Stimulated activated CD4-positive, alpha-beta T cell treated with anti-CD3 and anti-CD28 coated beads, Interleukin-4, amount 100 ng/mL, for 1 hour (primary cell): ENCODE results near the gene RYR2.
A peak's percentile ranks its signal among the peaks of the same experiment; 100 is the strongest.
"Not testable (repeated sequence)": the region's sequence is repeated elsewhere in the genome, so short reads cannot be mapped to it uniquely, and the experiment has no call there.

Source experiments
- DNase-seq: peaks from one replicate; pipeline ENCODE4 v3.0.0-alpha.2; 2020

The RYR2 gene

DNA sequence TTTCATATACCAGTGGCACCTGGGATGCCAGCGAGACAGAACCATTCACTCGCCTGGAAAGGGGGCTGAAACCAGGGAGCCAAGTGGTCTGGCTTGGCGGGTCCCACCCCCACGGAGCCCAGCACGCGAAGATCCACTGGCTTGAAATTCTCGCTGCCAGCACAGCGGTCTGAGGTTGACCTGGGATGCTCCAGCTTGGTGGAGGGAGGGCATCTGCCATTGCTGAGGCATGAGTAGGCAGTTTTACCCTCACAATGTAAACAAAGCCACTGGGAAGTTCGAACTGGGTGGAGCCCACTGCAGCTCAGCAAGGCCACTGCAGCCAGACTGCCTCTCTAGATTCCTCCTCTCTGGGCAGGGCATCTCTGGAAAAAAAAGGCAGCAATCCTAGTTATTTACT is 778.6 kb downstream of the RYR2 start:
- not testable (repeated sequence) for DNase-seq

DNA sequence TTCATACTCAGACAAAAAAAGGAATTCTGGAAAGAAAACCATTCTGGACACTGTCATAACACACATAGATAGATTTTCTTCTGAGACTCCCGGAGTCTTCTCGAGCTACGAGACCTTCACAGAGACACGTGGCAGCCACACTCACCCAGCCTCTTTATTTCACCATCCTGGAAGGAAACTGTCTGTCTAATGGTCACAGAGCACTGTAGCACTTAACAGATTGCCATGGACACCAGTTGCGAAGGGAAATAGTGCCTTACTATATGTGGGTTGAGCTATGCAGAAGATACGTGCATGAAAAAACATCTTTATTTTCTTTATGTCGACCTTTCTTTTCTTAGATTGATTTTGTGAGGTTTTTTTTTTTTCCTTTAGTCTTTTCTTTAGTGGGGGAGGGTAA is 790.9 kb downstream of the RYR2 start:
- DNase-seq, result no peak

DNA sequence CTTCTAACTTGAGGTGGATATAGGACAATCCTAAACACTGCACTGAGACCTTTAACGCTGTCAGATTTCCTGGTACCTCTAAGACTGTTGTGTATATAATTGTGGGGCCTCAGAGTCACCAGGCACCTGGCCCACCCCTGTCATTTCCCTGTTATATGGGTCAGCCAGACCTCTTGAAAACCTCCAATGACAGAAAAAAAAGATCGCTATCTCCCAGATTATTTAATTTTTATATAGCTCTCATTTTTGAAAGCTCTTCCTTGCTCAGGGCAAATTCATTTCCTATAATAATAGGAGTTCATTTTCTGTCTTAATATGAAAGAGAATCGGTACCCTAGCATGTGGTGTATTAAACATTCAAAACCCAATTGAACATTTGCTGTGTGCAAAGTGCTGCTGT is 792.1 kb downstream of the RYR2 start:
- no peak for DNase-seq

DNA sequence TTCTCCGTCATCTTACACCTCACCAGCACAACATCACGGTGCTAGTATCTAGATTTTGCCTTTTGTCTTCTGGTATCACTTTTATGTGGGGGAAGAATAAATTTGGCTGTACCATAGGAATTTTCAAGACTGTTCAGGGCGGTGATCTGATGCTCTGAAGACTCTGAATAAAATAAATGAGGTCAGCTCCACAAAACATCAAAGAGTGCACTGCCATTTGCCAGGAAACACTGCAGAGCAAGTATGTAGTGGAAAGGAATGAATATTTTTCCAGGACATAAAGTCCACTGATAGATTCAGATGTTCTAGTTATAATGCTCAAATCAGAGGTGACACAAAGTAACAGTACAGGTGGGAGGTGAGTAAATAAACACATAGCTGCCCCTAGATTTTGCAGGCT is 792.5 kb downstream of the RYR2 start:
- DNase-seq, result no peak

DNA sequence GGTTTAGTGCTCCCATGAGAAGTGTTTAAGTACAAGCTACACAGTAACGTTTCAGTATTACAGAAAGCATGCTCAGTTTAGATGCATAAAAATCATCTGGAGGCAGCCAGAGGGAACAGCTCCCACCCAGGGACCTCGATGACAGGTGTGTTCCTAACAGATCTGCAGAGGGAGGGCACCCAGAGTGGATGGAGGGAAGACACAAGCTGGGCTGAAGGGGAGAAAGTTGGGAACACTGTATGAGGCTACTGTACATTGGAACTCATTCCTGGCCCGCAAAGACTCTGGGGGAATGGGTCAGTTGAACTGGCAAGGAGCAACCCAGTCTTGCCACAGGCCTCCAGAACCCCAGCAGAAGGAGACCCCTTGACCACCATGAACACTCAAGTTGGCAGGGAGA is 796.3 kb downstream of the RYR2 start:
- no peak for DNase-seq

DNA sequence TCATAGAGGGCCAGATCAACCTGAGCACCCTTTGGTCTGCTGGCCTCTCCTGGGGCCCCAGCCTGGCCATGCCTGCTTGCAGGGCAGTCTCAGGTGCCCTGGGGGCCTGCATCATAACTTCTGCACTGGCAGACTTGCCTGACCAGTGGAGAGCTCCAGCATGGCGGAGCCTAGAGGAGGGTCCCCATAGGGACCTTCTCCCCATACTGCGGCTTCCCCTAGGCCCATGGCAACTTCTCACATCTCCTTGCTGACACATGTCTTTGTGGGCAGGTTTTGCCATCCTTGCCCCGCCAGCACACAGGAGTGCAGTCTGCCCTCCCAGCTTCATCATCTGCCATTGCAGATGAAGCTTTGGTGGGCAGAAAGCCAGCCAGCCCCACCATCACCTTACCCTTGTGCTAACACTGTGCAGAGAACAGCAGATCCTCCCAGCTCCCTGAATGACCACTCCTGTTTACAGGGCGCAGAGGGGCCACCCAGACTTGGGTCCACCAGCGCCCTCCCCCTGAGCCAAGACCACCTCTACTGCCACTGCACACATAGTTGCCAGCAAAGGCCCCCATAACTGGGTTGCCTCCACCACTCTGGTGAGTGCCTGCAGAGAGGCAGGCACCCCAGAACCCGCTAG is 797.0 kb downstream of the RYR2 start:
- DNase-seq, result no peak

DNA sequence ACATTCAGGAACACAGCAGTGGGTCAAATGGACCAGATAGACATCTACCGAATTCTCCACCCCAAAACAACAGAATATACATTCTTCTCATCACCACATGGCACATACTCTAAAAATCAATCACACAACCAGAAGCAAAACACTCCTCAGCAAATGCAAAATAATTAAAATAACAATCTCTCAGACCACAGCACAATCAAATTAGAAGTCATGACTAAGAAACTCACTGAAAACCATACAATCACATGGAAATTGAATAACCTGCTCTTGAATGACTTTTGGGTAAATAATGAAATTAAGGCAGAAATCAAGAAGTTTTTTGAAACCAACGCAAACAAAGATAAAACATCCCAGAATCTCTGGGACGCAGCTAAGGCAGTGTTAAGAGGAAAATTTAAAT is 799.5 kb downstream of the RYR2 start:
- no peak for DNase-seq

DNA sequence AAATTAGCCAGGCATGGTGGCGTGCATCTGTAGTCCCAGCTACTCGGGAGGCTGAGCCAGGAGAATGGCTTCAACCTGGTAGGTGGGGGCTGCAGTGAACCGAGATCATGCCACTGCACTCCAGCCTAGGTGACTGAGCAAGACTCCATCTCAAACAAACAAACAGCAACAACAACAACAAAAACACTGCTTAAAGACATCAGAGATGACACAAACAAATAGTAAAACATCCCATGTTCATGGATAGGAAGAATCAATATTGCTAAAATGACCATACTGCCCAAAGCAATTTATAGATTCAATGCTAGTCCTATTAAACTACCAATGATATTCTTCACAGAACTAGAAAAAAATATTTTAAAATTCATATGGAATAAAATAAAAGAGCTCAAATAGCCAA is 801.5 kb downstream of the RYR2 start:
- DNase-seq, result not testable (repeated sequence)

DNA sequence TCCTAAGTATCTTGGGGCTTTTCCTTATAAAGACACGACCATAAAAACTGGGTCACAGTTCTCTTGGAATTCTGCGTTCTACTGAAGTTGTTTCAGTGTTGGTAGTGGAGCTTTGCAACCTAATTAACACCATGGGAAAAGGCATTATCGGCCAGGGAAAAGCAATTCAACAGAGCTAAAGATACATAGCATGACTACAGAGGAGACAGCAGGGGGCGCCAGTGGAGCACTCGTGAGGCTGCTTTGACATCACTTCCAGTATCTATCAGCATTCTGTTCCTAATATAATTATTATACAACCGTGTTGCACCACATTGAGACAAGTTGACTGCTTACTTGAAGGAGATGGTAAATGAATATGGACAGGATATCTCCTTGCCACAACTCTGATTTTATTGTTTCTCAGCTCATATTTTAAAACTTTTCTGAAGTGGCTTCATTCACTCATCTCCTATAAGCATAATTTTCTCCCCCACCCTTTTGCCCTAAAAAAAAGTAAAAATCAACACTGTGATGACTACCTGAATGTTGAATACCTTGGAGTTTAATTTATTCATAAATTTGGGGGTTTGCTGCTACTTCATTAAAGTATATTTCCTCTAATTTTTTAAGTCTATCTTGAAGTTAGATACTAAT is 809.3 kb downstream of the RYR2 start:
- DNase-seq, result peak; percentile 5

DNA sequence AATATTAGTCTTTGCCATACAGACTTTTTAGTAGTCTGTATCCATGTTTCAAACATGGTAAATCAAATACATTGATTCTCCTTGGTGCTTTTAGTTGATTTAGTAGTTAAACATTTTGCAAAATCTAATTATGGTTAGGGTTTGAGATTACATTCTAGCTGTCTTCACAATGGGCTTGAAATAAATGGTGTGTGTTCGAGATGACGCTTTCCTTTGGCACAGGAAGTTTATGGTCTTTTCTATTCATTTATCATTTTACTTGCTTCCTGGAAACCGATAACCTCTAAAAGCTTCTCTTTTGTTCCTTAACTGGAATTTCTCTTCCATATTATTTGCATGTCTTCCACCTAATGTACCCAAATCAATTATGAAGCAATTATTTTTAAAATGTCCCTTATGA is 810.4 kb downstream of the RYR2 start:
- no peak for DNase-seq

DNA sequence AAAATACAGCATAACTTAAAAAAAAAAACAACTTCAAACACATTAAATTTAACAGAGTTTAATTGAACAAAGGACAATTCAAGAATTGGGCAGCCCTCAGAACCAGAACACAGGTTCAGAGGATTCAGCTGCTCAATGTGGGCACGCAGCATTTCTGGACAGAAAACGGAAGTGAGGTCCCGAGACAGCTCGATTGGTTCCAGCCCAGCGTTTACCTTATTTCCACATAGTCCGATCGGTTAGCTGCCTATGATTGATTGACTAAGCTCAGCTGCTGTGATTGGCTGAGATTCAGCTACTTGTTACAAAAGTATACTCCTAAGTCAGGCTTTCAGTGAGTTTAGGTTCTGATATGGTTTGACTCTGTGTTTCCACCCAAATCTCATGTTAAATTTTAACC is 815.5 kb downstream of the RYR2 start:
- no peak for DNase-seq

DNA sequence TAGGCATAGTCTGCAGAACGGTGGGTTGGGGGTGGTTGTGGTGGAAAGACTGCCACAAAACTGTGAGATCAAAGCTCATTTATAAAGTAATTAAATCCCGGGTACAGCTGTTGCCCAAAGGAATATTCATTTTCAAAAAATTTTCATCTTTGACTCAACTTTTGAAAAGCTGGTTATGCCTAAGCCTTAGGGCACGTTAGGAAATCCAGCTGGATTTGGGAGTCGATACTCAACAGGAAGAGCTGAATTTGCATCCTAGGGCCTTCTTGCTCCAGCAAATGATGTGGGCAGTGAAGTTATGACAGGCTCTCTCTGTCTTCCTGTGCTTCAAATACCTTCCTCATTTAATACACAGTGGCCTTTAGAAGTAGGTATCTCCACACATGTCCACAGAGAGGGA is 817.0 kb downstream of the RYR2 start:
- DNase-seq, result no peak

DNA sequence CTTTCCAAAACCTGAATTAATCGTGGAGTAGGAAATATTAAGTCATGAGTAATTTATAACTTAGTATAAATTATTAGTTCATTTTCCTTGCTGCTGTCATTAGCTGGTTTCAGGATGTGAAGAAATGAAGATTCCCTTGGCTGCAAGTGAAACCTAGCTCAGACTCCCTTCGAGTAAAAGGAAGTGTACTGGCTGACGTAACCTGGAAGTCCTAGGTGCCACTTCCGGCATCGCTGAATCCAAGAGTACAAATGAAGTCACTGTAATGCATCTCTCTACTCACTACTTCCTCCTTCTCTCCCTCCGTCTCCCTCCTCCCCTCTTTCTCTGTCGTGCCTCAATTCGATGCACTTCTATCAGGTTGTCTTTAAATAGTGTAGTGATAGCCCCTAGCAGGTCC is 820.0 kb downstream of the RYR2 start:
- no peak for DNase-seq

DNA sequence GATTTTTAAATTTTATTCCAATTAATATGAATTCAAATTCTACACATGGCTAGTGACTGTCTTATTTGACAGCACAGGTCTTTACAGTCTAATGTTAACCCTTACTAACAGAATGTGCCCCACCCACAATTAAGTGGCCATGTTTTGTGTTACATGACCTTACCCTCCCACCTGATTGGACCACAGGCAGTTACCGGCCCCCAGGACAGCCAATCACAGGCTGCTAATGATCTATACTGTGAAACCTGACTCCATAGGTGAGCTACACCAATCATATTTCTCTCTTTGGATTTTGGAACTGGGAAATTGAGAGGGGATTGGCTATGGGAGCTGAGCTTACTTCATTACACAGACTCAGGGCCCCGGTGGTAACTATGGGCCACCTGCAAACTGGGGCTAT is 821.2 kb downstream of the RYR2 start:
- DNase-seq, result no peak

DNA sequence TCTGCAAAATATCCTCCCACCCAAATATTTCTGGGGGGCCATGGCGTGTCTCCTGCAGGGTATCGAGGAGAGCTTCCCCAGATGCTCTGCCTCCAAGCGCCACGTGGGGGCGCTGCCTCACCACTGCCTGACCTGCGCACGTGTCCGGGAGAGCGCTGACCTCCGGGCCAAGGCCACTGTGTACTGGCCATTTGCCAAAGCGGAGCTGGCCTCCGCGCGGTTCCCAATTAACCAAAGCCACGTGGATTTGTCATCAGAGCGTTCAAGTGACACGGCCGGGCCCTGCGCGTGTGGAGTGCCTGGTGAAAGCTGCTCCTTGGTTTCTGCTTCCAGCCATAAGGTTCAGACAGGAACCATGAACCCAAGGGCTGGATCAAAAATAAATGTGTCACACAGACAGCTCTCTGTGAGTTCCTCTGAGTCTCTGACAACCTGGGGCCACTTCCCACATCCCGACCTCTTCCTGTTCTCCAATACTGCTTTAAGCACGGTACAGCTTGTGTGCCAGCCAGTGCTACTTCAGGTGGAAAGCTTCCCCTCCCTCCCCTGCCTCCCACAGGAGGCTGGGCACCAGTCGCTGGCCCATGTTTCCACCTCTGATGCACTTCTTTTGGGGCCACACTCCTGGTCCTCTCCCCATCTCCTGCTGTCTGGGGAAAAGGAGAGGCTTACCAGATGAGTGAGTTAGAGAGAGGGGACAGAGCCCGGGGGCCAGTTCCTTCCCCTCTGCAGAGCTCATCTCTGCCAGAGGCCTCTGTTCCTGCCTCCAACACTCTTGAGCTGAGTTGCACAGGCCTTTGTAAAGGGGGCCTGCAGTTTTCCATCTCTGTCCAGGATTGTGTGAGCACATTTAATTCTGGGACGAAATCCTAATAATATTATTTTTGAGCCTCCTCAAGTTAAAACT is 822.6 kb downstream of the RYR2 start:
- peak; percentile 2 for DNase-seq

DNA sequence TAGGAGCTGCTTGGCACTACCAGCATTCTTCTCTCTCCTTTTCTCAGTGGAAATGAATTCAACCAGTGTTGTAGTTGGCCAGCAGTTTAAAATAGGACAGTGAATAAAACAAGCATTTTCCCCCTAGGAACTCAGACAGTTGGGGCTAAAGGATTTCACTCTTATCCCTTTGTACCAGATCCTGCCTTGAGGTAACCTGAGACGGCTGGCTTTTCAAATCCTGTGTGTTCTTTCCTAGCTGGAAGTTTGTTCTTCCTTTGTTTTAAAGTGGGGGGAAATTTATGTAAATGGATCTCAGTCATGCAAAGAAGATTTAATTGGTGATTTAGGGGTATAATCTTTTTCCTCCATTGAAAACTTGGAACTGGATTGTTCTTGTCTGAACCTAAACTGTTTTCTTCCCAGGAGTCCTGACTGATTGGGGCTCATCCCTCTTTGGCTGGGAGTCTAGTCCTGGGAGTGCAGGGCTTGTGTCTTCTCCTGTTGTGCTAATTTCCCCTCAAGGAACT is 825.5 kb downstream of the RYR2 start:
- no peak for DNase-seq

DNA sequence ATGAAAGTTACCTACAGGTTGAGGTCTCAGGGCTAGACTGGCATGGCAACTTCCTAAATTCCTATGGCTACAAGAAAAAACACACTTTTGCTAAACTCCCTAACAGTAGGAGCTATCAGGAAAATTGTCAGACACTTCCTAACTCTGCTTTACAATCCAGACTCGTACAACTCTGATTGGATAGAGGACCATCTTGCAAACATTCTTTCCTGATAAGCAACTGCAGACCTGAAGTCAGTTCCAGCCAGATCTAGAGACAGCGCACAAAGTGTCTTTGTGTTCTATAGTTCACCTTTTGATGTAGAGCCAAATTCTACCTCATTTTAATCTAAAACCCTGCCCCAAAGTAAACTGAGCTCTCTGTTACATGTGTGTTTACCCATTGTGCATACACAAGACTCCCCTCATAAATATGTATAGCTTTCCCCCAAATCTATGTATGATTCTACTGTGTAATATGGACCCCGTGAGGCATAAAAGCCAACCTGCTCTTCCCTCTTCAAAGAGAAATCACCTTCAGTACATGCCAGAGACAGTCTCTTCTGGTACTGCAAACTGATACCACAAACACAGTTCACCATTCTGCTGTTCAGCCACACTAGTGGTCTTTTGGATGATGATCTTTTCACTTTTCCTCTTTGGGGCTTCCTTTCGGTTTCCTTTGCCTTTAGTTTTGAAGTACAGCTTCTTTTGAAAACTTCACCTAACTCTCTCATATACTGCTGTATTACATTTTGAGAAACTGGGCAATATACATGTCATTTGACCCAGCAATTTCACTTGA is 827.0 kb downstream of the RYR2 start:
- DNase-seq, result no peak

DNA sequence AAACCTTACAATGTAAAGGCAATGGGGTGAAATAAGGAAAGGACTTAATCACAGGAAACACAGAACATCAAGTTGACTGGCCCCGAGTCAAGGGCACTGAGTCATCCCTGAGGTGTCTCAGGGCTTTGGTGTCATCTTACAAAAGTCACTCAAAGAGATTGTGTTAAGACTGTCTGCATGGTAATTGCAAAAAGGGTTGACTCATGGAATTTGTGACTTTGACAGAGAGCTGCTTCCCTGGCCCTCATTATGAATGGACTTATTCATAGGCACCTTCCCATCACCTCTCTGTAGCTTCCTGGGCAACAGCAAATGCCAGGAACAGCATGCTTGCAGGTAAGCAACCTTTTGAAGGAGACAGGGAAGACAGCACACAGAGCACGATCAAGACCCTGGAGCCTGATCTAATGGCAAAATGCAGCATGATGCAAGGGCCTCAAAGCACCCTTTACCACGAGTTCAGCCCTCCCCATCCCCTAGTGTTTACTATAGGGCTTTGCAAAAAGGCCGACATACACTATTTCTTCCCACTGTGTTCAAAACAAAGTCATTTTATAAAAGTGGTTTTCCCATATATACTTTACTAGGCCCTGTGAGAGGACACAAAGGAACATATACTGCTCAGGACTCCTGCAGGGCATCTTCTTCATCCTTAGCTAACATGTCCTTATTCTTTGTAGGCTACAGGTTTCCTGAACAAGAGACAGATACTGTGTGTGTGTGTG is 831.7 kb downstream of the RYR2 start:
- no peak for DNase-seq

DNA sequence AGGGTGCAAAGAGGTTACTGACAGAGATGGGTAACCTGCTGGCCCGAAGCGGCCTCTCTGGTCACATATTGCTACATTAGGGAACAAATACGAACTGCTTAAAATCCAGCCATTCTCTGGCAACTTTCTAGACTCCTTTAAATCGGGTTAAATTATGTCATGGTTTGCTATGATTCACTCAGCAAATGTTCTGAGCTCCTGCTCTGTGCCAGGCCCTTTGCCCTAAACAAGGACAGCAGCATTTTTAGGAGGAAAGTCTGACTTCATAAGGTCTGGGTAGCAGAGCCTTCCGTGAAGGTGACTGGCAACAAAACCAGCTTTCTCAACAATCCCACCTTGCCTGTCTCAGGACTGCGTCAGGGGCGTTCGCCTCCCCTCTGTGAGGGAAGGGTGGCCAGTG is 833.3 kb downstream of the RYR2 start:
- no peak for DNase-seq

DNA sequence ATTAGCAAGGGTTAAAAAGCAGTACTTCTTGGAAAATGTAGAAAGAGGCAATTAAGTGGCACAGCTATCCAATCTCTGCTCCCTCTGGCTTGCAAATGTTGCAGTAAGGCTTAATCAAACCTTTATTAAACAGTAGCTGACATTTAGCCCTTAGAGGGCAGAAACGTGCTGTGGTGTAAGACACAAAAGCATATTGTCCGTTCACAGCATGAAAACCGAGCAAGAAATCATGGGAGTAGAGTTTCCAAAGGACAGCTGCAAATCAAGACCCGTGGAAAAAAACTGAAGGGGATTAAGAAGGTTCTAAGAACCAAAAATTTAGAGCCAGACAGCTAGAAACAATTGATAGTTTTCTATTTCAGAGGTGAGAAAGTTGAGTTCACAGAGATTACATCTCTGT is 835.6 kb downstream of the RYR2 start:
- no peak for DNase-seq

DNA sequence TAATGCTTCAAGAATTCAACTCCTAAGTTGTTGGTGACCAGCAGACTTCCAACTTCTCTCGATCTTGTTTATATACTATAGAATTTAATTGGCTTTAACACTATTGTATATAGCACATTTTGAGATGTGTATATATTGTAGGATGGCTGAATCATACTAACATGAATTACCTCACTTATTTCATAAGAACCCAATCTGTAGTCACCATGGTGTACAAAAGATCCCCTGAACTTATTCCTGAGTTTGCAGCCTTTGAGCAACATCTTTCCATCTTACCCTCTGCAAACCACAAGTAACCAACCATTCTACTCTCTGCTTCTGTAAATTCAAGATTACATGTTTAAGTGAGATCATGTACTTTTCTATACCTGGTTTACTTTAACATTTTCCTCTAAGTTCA is 836.4 kb downstream of the RYR2 start:
- DNase-seq, result no peak

DNA sequence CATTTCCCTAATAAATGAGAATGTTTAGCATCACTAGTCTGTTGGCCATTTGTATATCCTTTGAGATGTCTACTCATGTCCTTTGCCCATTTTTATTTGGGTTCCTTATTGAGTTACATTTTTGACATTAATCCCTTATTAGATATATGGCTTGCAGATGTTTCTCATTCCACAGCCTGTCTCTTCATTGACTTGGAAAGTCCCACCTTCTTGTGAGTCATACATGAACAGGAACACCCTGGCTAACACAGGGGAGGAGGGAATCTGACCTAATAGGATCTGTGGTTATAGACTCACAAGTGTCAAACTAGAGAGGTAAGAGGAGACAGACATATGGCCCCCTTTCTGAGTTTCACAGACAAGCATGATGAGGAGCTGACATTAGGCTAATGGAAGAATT is 837.2 kb downstream of the RYR2 start:
- DNase-seq, result no peak
